GM19468 (cell line): ENCODE measurements around the gene CAMK2B.

ENCODE experiments used
- ATAC-seq: cut with Tn5 transposase; IDR thresholded peaks from one replicate; pipeline ENCODE4 v1.9.1; 2021; ENCODE audit warnings: mild to moderate bottlenecking, moderate library complexity, moderate number of reproducible peaks; ENCODE audit not compliant: unreplicated experiment; ENCODE audit errors: extremely low read depth

CAMK2B gene

GRCh38 chr7:44259547-44260457 is 65.6 kb downstream of the CAMK2B start:
- no peak for ATAC-seq

DNA sequence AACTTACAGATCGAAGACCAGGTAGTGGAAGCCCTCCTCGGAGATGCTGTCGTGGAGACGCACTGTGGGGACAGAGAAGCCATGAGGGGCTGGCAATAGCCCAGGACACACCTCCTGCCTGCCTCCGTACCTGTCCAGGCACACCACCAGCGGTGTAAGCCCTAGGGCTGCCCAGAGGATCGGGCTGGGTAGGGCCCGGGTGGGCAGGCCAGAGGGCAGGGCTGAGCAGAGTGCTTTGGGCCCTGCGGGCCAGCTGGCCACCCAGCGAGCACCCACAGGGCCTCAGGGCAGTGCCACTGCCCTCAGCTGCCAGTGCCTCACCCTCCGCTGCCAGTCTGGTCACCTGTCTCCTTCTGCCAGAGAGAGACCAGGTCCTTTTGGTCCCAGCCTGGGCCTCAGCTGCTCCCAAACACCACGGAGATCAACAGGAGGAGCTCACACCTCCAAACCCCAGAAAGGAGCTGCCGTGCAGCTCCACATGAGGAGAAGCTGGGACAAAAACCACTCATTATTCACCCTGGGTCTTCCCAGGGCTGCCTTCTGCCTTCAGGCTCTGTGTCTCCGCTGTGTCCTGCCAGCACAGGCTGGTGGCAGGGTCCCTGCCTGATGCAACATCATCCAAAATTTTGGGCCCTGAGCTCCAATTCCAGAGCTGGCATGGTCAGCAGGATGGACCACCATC is 66.4 kb downstream of the CAMK2B start:
- no peak for ATAC-seq

GRCh38 chr7:44258423-44258760 is 67.0 kb downstream of the CAMK2B start:
- no peak for ATAC-seq

DNA sequence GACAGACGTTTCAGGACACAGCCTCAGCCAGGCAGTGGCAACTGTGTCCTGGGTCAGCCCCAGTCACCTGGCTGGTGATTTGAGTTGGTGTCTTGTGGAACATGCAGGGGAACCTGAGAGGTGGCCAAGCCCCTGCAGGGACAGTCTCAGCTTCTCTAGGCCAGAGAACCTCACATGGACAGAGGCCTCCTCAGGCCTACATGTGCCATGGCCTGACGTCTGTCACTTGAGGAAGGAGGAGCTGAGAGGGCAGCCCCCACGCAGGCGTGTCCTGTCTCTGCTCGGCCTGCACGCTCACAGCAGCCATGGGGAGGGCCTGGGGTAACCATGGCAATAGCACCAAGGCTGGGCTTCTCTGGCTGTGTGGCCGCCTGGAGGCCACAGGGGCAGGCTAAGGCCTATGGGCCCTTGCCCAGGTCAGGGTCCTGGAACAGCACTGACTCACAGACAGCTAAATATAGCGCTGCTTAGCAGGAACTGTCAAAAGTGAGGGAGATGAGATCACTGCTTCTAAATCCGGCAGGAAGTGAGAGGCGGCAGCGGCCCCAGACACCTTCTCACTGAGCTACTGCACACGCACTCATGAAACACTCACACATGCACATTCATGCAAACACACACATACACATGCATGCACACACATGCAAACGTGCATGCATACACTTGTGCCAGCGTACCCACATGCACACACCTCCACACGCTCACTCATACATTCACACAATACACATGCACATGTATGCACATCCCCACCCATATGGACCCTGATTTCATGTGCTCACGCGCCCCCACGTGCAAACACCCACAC is 67.6 kb downstream of the CAMK2B start:
- ATAC-seq = peak; percentile 84

DNA sequence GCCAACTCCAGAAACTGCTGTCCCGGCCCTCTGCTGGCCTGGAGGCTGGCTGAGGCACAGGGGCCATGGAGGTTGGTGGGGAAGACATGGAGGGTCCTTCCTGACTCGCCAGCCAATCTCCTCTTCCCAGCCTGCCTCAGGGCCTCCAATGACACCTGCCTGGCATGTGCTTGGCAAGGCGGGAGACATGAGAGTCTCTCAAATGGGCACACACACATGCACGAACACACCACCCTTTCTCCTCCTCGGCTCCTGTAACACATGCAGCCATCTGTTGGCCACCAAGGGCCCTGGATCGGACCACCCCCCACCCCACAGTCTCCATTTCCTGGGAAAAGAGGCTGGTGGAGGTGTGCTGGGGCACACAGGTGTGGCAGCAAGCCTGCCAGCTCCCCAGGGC is 68.2 kb downstream of the CAMK2B start:
- ATAC-seq = no peak

- no peak for ATAC-seq
Observed at GRCh38 chr7:44256459-44256858, 68.9 kb downstream of the CAMK2B start.

- ATAC-seq = no peak
Observed at GRCh38 chr7:44251881-44252280, 73.5 kb downstream of the CAMK2B start.

DNA sequence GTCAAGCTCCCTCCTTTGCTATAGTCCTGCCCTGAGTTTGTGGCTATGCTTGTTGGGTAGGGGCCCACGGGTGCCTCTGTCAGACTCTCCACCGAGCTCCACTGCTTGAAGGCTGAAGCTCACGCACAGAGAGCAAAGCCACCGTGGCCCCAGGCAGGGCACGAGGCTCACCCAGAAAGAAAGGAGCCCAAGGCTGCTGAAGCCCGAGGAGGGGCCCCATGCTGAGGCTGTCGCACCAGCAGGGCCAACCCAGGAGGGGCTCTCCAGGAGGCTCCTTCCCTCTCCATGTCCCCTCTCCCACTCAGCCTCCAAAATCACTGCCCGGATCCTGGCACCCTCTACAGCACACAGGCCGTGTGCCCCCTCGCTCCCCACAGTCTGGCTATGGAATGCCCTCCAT is 74.1 kb downstream of the CAMK2B start:
- ATAC-seq = no peak

DNA sequence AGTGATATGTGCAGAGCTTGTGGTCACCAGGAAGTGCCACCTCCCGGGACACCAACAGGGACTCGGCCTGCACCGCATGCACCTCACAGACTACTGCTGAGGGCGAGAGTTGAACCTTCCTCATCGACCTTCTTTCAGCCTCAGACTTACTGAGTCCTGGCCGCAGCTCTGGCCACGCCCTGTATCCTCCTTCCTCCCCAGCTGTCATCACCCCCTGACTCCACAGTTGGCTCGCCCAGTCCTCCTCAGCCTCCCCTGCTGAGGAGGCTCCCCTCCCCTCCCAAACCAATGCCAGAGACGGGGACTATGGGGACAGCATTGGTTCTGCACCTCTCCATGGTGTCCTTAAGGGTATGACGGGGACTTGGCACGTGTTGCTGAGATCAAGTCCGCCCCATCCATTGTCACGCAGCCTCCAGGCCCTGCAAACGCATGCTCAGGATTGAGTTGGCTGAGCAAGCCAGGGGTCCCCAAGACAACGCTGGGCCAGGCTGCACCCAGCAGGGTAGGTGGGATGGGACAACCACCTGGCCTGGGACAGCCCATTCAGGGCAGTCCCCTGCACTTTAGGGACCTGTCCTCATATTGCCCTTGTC is 75.7 kb downstream of the CAMK2B start:
- ATAC-seq = no peak

DNA sequence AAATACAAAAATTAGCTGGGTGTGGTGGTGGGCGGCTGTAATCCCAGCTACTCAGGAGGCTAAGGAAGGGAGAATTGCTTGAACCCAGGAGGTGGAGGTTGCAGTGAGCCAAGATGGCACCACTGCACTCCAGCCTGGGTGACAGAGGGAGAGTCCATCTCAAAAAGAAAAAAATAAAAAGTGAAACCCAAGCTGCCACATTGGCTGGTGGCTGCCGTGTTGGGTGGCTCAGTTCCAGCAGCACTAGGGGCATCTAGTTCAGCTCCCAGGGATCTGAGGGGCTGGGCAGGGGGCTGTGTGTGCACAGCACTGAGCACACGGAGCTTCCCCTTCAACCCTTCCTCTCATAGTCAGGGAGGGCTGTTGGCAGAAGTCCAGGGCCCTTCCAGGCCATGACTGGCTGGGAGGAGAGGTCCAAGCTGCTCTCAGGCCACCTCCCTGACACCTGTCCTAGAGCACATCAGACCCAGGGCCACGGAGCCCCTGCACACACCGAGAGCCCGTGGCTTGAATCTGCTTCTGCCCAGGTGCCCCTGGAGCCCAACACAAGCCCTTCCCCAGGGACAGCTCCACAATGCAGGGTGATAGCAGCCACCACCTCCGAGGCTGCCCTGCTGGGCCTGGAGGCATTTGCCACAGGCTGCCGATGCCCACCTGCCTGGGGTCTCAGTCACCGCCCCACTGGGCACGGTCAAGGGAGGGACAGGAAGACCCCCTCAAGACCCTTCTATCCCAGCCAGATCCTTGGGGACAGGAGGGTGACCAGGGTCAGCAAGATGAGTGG is 77.3 kb downstream of the CAMK2B start:
- no peak for ATAC-seq

DNA sequence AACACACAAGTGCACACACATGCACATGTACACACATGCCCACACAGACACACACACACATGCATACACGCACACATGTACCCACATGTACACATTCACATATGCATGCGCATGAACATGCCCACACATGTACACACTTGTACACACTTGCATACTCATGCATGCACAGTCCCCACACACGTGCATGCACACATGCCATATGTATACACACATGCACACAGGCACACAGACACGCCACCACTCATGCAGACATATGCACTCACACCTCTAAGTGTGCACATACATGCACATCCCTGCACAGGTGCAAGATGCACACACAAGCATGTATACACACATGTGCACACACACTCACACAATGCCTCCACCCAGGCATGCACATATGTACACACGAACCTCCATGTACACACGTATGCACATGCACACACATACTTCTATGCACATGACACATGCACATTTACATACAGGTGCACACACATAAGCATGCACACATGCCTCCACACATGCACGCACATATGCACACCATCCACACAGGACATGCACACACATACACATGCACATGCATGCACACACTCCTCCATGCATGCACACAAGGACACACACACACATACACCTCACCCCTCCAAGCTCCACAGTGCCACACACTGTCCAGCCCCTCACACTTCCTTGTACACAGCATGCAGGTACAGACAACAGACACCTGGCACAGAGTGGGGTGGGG is 78.8 kb downstream of the CAMK2B start:
- ATAC-seq = no peak

- no peak for ATAC-seq
Observed at GRCh38 chr7:44244282-44244681, 81.1 kb downstream of the CAMK2B start.

GRCh38 chr7:44242091-44242490 is 83.3 kb downstream of the CAMK2B start:
- ATAC-seq = no peak

- peak; percentile 75 for ATAC-seq
Observed at GRCh38 chr7:44240983-44241510, 84.3 kb downstream of the CAMK2B start.

GRCh38 chr7:44240376-44240775 is 85.0 kb downstream of the CAMK2B start:
- no peak for ATAC-seq

DNA sequence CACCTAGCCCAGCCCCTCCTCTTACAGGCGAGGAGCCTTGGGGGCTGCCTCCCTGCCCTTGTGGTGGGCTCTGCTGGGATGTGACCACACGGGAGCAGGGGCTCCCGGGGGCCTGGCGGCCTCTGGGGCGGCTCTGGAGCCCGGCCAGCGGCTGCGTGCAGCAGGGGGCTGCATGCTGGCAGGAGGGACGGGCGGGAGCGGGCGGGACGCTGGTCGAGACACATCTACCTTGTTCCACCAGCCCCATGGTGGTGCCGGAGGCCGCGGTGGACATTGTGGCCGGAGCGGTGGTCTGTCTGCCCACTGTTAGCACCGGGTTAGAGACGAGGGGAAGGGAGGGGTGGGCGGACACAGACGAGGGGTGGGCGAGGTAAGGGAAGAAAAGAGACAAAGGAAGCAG is 86.0 kb downstream of the CAMK2B start:
- no peak for ATAC-seq

- no peak for ATAC-seq
Observed at GRCh38 chr7:44238116-44238695, 87.2 kb downstream of the CAMK2B start.

GRCh38 chr7:44237696-44238095 is 87.7 kb downstream of the CAMK2B start:
- no peak for ATAC-seq

DNA sequence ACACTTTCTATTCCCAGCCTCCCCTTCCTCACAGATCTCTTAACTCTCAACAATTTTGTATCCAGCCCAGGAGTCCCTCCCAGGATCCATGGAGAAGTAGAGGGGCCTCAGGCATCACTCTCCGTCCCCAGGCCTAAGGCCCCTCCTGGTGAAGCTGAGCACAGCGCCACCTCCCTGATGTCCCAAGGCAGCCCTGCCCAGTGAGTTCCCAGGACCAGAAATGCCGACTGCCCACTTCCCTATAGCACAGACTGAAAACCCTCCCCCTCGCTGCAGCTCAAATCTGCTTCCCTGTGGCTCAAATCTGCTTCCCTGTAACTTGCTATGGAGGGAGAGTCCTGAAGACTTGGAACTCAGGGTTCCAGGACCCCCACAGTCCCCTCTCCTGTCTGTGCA is 89.1 kb downstream of the CAMK2B start:
- no peak for ATAC-seq
